ENCODE measurements around the gene LIN7C. TPM values are rescaled to one million over a fixed set of nuclear protein-coding genes. Genes with fewer than 3 reads are reported as not detected.

LIN7C gene
- polyA plus RNA-seq, 1 donor from 2014 or later = 131 TPM

GRCh38 chr11:27468995-27469695, 37.4 kb downstream of the LIN7C start:
- TF ChIP-seq SMC3 (conservative IDR thresholded peaks at IDR 0.05; ENCODE audit: poor library complexity) (no peak), CTCF (IDR thresholded peaks at IDR 0.05; ENCODE audit: poor library complexity, severe bottlenecking) (no peak), POLR2AphosphoS5 (IDR thresholded peaks at IDR 0.05) (no peak), RAD21 (conservative IDR thresholded peaks at IDR 0.05) (no peak), EP300 (conservative IDR thresholded peaks at IDR 0.05; ENCODE audit: poor library complexity, severe bottlenecking) (no peak), EZH2 (IDR thresholded peaks at IDR 0.05; ENCODE audit: borderline replicate concordance, insufficient read depth, low read length, poor library complexity, severe bottlenecking) (no peak), TAF1 (IDR thresholded peaks at IDR 0.05; ENCODE audit: low read depth) (no peak)
- H3K4me3 ChIP-seq (ENCODE audit: low read length) = peak overlapping the region; percentile 87
- no peak overlapping the region for H3K9ac ChIP-seq (ENCODE audit: low read length)
- no peaks in the 10 kb centered on the region for H3K27me3 ChIP-seq (ENCODE audit: insufficient read depth, low read depth, low read length)
- no peaks in the 10 kb centered on the region for H4K20me1 ChIP-seq (ENCODE audit: insufficient read depth)
- H3K27ac ChIP-seq (ENCODE audit: low read length) = no peak overlapping the region
- H3K4me2 ChIP-seq (ENCODE audit: low read length) = no peak overlapping the region
- no peaks in the 10 kb centered on the region for H3K9me3 ChIP-seq (ENCODE audit: low read length)
- H2AFZ ChIP-seq (ENCODE audit: low read depth, low read length) = no peak overlapping the region
- peaks cover 60% of the 10 kb centered on the region for H3K79me2 ChIP-seq (replicated peaks; ENCODE audit: insufficient read depth, low read length)
- no peaks in the 10 kb centered on the region for H3F3A ChIP-seq (ENCODE audit: insufficient read depth, low read length, poor library complexity, severe bottlenecking)
- no peaks in the 10 kb centered on the region for H3K36me3 ChIP-seq (ENCODE audit: insufficient read depth, low read length)
- no peaks in the 10 kb centered on the region for H3K9me2 ChIP-seq (ENCODE audit: insufficient read depth, low read length)

GRCh38 chr11:27468209-27468994, 38.2 kb downstream of the LIN7C start:
- H3K79me2 ChIP-seq (replicated peaks; ENCODE audit: insufficient read depth, low read length) = peaks cover 66% of the 10 kb centered on the region
- H3K9ac ChIP-seq (ENCODE audit: low read length) = no peak overlapping the region
- H3K36me3 ChIP-seq (ENCODE audit: insufficient read depth, low read length) = no peaks in the 10 kb centered on the region
- no peak overlapping the region for H3K27ac ChIP-seq (ENCODE audit: low read length)
- no peaks in the 10 kb centered on the region for H4K20me1 ChIP-seq (ENCODE audit: insufficient read depth)
- H3K27me3 ChIP-seq (ENCODE audit: insufficient read depth, low read depth, low read length) = no peaks in the 10 kb centered on the region
- no peaks in the 10 kb centered on the region for H3K9me3 ChIP-seq (ENCODE audit: low read length)
- H3K4me2 ChIP-seq (ENCODE audit: low read length) = no peak overlapping the region
- H2AFZ ChIP-seq (ENCODE audit: low read depth, low read length) = no peak overlapping the region
- no peaks in the 10 kb centered on the region for H3F3A ChIP-seq (ENCODE audit: insufficient read depth, low read length, poor library complexity, severe bottlenecking)
- no peak overlapping the region for H3K4me3 ChIP-seq (ENCODE audit: low read length)
- no peaks in the 10 kb centered on the region for H3K9me2 ChIP-seq (ENCODE audit: insufficient read depth, low read length)
- TF ChIP-seq CTCF (IDR thresholded peaks at IDR 0.05; ENCODE audit: poor library complexity, severe bottlenecking) (no peak), RAD21 (conservative IDR thresholded peaks at IDR 0.05) (no peak), REST (IDR thresholded peaks at IDR 0.05; ENCODE audit: borderline replicate concordance) (no peak), SMC3 (conservative IDR thresholded peaks at IDR 0.05; ENCODE audit: poor library complexity) (no peak), MXI1 (conservative IDR thresholded peaks at IDR 0.05; ENCODE audit: poor library complexity, severe bottlenecking) (no peak), TAF1 (IDR thresholded peaks at IDR 0.05; ENCODE audit: low read depth) (no peak), EP300 (conservative IDR thresholded peaks at IDR 0.05; ENCODE audit: poor library complexity, severe bottlenecking) (no peak), POLR2AphosphoS5 (IDR thresholded peaks at IDR 0.05) (no peak), EZH2 (IDR thresholded peaks at IDR 0.05; ENCODE audit: borderline replicate concordance, insufficient read depth, low read length, poor library complexity, severe bottlenecking) (no peak)
